Stomach (tissue), 9 donors: ENCODE results near the gene VPS18. TPM values are rescaled to one million over a fixed set of nuclear protein-coding genes. Genes with fewer than 3 reads are reported as not detected.

Experiments used
- DNase-seq, 2 donors: peaks; one replicate each; pipeline versions ENCODE4 v3.0.0 to v3.0.0-alpha.2; 2013 to 2019
- H3K27ac ChIP-seq, 5 donors: fragments of 200-600 bp in 4 of 5; sonication (generic) in 4 of 5; one replicate each; pipeline ENCODE4 v1.5.1; 2013 to 2019; ENCODE audit warnings: mild to moderate bottlenecking in 1 of 5, moderate library complexity in 1 of 5
- H3K27me3 ChIP-seq, 3 donors: fragments of 200-600 bp; sonication (generic); one replicate each; pipeline ENCODE4 v1.5.1; 2017 to 2019; ENCODE audit warnings: mixed run types in 1 of 3
- H3K36me3 ChIP-seq, 4 donors: fragments of 200-600 bp; sonication (generic); 1 replicate in 3 of 4; 2 replicates in 1 of 4; pipeline ENCODE4 v1.5.1; 2016 to 2019
- H3K4me1 ChIP-seq, 4 donors: fragments of 200-600 bp; sonication (generic); one replicate each; pipeline ENCODE4 v1.5.1; 2016 to 2019
- H3K4me3 ChIP-seq, 4 donors: fragments of 200-600 bp; sonication (generic) in 3 of 4; one replicate each; pipeline ENCODE4 v1.5.1; 2016 to 2019; ENCODE audit warnings: mild to moderate bottlenecking in 1 of 4
- H3K9me3 ChIP-seq, 4 donors: fragments of 200-600 bp; sonication (generic); one replicate each; pipeline ENCODE4 v1.5.1; 2016 to 2019
- EP300 ChIP-seq: sonication (generic); formaldehyde crosslinking; IDR thresholded peaks from one replicate; pipeline ENCODE4 v1.6.1; 2017; ENCODE audit warnings: antibody characterized with exemption
- POLR2A ChIP-seq, 4 donors: fragments of 450-650 bp; IDR thresholded peaks; one replicate each; pipeline ENCODE4 v1.6.1; 2016; ENCODE audit warnings: antibody characterized with exemption in 4 of 4, control low read depth in 2 of 4, mild to moderate bottlenecking in 1 of 4, moderate library complexity in 1 of 4
- POLR2AphosphoS5 ChIP-seq, 3 donors: sonication (generic); formaldehyde crosslinking; IDR thresholded peaks; one replicate each; pipeline ENCODE4 v1.6.1; 2016; ENCODE audit warnings: antibody characterized with exemption in 3 of 3
- WGBS, 5 donors: extraction: QIAGEN DNeasy Blood & Tissue Kit in 3 of 5; methylation state at CpG; one replicate each; pipeline versions ENCODE4 v1.1.5 to v1.1.7; 2013 to 2018; 5-methylcytosine and 5-hydroxymethylcytosine counted together
- intact Hi-C: fragments of 100-400 bp; cut with DNase I; formaldehyde crosslinking; loops from one replicate; pipeline ENCODE4 v1.15.1; 2023; ENCODE audit warnings: low total_unique reads
- polyA plus RNA-seq, 3 donors: library from polyadenylated mRNA; stranded (reverse); fragments of 200-250 nt; gene quantifications; one replicate each; pipeline ENCODE4 v1.2.3, GENCODE V29; 2013
- total RNA-seq, 5 donors: library from RNA; depleted of rRNA; stranded (reverse); fragments of >200 nt; gene quantifications; one replicate each; pipeline versions ENCODE4 v1.1.0 to v1.2.3, GENCODE V29; 2014 to 2016
- TF ChIP-seq, protein P1 (sequence below), 7 experiments: fragments of 450-650 bp in 4 of 7; fragments of 200-600 bp in 3 of 7; sonication (generic) in 3 of 7; IDR thresholded peaks; one replicate each; pipeline ENCODE4 v1.5.1; 2016 to 2019; ENCODE audit warnings: antibody characterized with exemption in 7 of 7, control low read depth in 2 of 7, mild to moderate bottlenecking in 1 of 7
- donor health status: healthy with polysubstance abuse.
- donor health status: Bipolar disorder and iron deficiency.
- donor health status: healthy.

The VPS18 gene
- total and polyA plus RNA-seq, 8 donors: 1.8 to 24.2 (median 13.1) TPM

- 93 to 96% (median 95%) methylated on average over 9 of the region's 9 CpGs for WGBS, 5 donors
- no peak overlapping the region for H3K27ac ChIP-seq
- intact Hi-C loops: no loop called here
- TF ChIP-seq POLR2AphosphoS5 (IDR thresholded peaks at IDR 0.05) (no peak), POLR2A (IDR thresholded peaks at IDR 0.05) (no peak), EP300 (no peak)
- TF ChIP-seq, protein P1, sequence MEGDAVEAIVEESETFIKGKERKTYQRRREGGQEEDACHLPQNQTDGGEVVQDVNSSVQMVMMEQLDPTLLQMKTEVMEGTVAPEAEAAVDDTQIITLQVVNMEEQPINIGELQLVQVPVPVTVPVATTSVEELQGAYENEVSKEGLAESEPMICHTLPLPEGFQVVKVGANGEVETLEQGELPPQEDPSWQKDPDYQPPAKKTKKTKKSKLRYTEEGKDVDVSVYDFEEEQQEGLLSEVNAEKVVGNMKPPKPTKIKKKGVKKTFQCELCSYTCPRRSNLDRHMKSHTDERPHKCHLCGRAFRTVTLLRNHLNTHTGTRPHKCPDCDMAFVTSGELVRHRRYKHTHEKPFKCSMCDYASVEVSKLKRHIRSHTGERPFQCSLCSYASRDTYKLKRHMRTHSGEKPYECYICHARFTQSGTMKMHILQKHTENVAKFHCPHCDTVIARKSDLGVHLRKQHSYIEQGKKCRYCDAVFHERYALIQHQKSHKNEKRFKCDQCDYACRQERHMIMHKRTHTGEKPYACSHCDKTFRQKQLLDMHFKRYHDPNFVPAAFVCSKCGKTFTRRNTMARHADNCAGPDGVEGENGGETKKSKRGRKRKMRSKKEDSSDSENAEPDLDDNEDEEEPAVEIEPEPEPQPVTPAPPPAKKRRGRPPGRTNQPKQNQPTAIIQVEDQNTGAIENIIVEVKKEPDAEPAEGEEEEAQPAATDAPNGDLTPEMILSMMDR (IDR thresholded peaks at IDR 0.05): no peak
- H3K27me3 ChIP-seq: no peaks in the 10 kb centered on the region
- no peaks in the 10 kb centered on the region for H3K36me3 ChIP-seq
- H3K4me1 ChIP-seq: peaks cover 22 to 54% (median 37%) of the 10 kb centered on the region in 4 donors
- H3K4me3 ChIP-seq: no peak overlapping the region
- no peak for DNase-seq
- H3K9me3 ChIP-seq: no peaks in the 10 kb centered on the region
Measured at GRCh38 chr15:40943764-40944365, 49.6 kb downstream of the VPS18 start.

GRCh38 chr15:40944510-40945296 lies 50.5 kb downstream of the VPS18 start:
- DNase-seq: no peak
- WGBS, 5 donors: 49 to 86% (median 70%) methylated on average over 11 of the region's 11 CpGs
- no peak for TF ChIP-seq POLR2A (IDR thresholded peaks at IDR 0.05)
- no peak for TF ChIP-seq EP300
- TF ChIP-seq, protein P1 (IDR thresholded peaks at IDR 0.05): no peak
- no peak for TF ChIP-seq POLR2AphosphoS5 (IDR thresholded peaks at IDR 0.05)
- intact Hi-C loops: no loop called here
- Histone ChIP-seq H3K4me3 (no peak overlapping the region), H3K27me3 (no peaks in the 10 kb centered on the region), H3K4me1 (peaks cover 22 to 53% (median 37%) of the 10 kb centered on the region in 4 donors), H3K9me3 (no peaks in the 10 kb centered on the region), H3K36me3 (no peaks in the 10 kb centered on the region), H3K27ac (no peak overlapping the region)

DNA sequence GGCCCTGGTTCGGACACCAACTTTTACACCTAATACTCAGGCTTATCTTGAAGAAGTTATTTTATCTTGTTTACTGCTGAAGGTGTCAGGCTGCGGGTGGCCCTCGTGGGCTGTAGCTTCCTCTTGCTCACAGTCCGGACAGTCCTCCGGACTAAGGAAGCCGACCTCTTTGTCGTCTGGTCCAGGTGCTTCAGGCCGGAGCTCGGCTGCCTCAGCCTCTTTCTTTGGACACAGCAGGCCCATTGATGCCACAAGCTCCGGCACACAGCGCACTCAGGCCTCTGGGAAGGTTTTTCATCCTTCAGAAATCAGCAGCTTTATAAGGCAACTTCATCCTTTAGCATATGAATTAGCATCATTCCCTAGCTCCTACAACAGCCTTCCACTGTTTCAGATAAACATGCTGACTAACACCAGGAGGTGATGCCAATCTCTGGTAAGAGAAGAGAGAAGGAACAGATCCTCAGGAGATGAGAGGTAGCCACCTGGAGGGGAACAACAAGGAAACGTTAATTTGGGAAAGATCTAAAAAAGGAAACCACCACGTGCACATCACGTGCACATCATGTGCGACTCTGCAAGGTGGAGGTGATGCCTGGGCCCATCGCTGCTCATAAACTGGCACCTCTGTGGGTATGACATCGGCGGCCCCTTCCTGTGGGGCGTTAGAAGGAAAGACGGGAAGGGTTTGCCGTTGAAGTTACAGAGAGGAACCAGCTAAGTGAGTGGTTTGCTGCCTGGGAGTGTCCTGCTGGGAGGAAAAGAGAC lies 54.6 kb downstream of the VPS18 start:
- no peak for DNase-seq
- 80 to 85% (median 81%) methylated on average over 21 of the region's 21 CpGs for WGBS, 5 donors
- Histone ChIP-seq H3K4me1 (peaks cover 4 to 36% (median 25%) of the 10 kb centered on the region in 4 donors), H3K27me3 (no peaks in the 10 kb centered on the region), H3K4me3 (no peak overlapping the region), H3K36me3 (no peaks in the 10 kb centered on the region), H3K27ac (peak overlapping the region; percentile 49 to 83 (median 63)), H3K9me3 (no peaks in the 10 kb centered on the region)
- TF ChIP-seq POLR2AphosphoS5 (IDR thresholded peaks at IDR 0.05): no peak
- TF ChIP-seq EP300: no peak
- no peak for TF ChIP-seq POLR2A (IDR thresholded peaks at IDR 0.05)
- TF ChIP-seq, protein P1 (IDR thresholded peaks at IDR 0.05): no peak
- intact Hi-C loops: no loop called here

DNA sequence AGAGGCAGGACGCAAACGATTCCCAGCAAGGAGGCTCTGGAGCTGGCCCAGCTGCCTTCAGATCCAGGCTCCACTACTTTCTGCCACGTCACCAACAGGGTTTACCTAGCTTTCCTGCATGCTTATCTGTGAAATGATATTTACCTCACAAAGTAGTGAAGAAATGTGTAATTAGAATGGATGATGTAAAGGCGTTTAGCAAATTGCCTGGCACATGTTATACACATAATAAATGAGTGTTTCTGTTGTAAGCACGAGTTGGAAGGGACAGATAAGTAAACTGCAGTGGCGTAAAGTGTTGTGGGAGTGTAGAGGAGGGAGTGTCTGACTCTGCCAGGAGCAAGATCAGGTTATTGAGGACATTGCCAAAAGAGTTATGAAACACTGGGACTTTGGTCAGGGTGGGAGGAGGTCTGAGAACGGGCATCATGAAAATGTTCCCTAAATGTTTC lies 55.5 kb downstream of the VPS18 start:
- H3K9me3 ChIP-seq: no peaks in the 10 kb centered on the region
- H3K4me1 ChIP-seq: peaks cover 10 to 40% (median 30%) of the 10 kb centered on the region in 4 donors
- DNase-seq: peak; percentile 76 to 85
- H3K27ac ChIP-seq: peak overlapping the region; percentile 49 to 83 (median 63)
- intact Hi-C loops: no loop called here
- no peaks in the 10 kb centered on the region for H3K36me3 ChIP-seq
- H3K4me3 ChIP-seq: no peak overlapping the region
- no peaks in the 10 kb centered on the region for H3K27me3 ChIP-seq
- TF ChIP-seq, protein P1 (IDR thresholded peaks at IDR 0.05): no peak
- TF ChIP-seq POLR2AphosphoS5 (IDR thresholded peaks at IDR 0.05) (peak in 1 of 3 donors; percentile 69), EP300 (no peak)
- WGBS, 5 donors: 20 to 48% (median 33%) methylated on average over 7 of the region's 7 CpGs
